Muscle of arm (tissue), 14 donors: Measurements from ENCODE around the gene NATD1. TPM values are rescaled to one million over a fixed set of nuclear protein-coding genes. Genes with fewer than 3 reads are reported as not detected.

ENCODE experiments used
- DNase-seq: peaks from one replicate; pipeline ENCODE4 v3.0.0-alpha.2; 2013
- long read RNA-seq, 11 donors: transcript quantifications; one replicate each; lab custom pipeline, GENCODE V29; 2026
- polyA plus RNA-seq, 12 donors: library from polyadenylated mRNA; unstranded; fragments of 120-200 nt; gene quantifications; one replicate each; pipeline ENCODE4 v1.2.1, GENCODE V29; 2013; ENCODE audit not compliant: insufficient read length in 12 of 12

Gene NATD1
- 10 to 100 TPM in 10 of 12 donors, 1 to 10 TPM in 1, not detected in 1; 9.9 to 26.2 (median 13.0) TPM for polyA plus RNA-seq
- long read RNA-seq, donor 1, full-length matches to known transcripts, result 2 of 2 reads
- long read RNA-seq, donor 1, partial matches to known transcripts, result 0 of 2 reads
- long read RNA-seq, donor 1, other reads (novel, unspliced or antisense), result 0 of 2 reads
- long read RNA-seq, donor 2, full-length matches to known transcripts, result 9 of 9 reads
- long read RNA-seq, donor 2, partial matches to known transcripts, result 0 of 9 reads
- long read RNA-seq, donor 2, other reads (novel, unspliced or antisense), result 0 of 9 reads
- long read RNA-seq, donor 3, full-length matches to known transcripts, result 2 of 2 reads
- long read RNA-seq, donor 3, partial matches to known transcripts, result 0 of 2 reads
- long read RNA-seq, donor 3, other reads (novel, unspliced or antisense), result 0 of 2 reads
- long read RNA-seq, donor 4, full-length matches to known transcripts, result 4 of 4 reads
- long read RNA-seq, donor 4, partial matches to known transcripts, result 0 of 4 reads
- long read RNA-seq, donor 4, other reads (novel, unspliced or antisense), result 0 of 4 reads
- long read RNA-seq, donor 5, full-length matches to known transcripts, result 9 of 9 reads
- long read RNA-seq, donor 5, partial matches to known transcripts, result 0 of 9 reads
- long read RNA-seq, donor 5, other reads (novel, unspliced or antisense), result 0 of 9 reads
- long read RNA-seq, donor 6, full-length matches to known transcripts, result 2 of 2 reads
- long read RNA-seq, donor 6, partial matches to known transcripts, result 0 of 2 reads
- long read RNA-seq, donor 6, other reads (novel, unspliced or antisense), result 0 of 2 reads
- long read RNA-seq, donor 7, full-length matches to known transcripts, result 3 of 3 reads
- long read RNA-seq, donor 7, partial matches to known transcripts, result 0 of 3 reads
- long read RNA-seq, donor 7, other reads (novel, unspliced or antisense), result 0 of 3 reads
- long read RNA-seq, donor 8, full-length matches to known transcripts, result 9 of 9 reads
- long read RNA-seq, donor 8, partial matches to known transcripts, result 0 of 9 reads
- long read RNA-seq, donor 8, other reads (novel, unspliced or antisense), result 0 of 9 reads
- long read RNA-seq, donor 9, full-length matches to known transcripts, result 4 of 4 reads
- long read RNA-seq, donor 9, partial matches to known transcripts, result 0 of 4 reads
- long read RNA-seq, donor 9, other reads (novel, unspliced or antisense), result 0 of 4 reads
- long read RNA-seq, donor 10, full-length matches to known transcripts, result 10 of 10 reads
- long read RNA-seq, donor 10, partial matches to known transcripts, result 0 of 10 reads
- long read RNA-seq, donor 10, other reads (novel, unspliced or antisense), result 0 of 10 reads
- long read RNA-seq, donor 11, full-length matches to known transcripts, result 6 of 6 reads
- long read RNA-seq, donor 11, partial matches to known transcripts, result 0 of 6 reads
- long read RNA-seq, donor 11, other reads (novel, unspliced or antisense), result 0 of 6 reads

DNA sequence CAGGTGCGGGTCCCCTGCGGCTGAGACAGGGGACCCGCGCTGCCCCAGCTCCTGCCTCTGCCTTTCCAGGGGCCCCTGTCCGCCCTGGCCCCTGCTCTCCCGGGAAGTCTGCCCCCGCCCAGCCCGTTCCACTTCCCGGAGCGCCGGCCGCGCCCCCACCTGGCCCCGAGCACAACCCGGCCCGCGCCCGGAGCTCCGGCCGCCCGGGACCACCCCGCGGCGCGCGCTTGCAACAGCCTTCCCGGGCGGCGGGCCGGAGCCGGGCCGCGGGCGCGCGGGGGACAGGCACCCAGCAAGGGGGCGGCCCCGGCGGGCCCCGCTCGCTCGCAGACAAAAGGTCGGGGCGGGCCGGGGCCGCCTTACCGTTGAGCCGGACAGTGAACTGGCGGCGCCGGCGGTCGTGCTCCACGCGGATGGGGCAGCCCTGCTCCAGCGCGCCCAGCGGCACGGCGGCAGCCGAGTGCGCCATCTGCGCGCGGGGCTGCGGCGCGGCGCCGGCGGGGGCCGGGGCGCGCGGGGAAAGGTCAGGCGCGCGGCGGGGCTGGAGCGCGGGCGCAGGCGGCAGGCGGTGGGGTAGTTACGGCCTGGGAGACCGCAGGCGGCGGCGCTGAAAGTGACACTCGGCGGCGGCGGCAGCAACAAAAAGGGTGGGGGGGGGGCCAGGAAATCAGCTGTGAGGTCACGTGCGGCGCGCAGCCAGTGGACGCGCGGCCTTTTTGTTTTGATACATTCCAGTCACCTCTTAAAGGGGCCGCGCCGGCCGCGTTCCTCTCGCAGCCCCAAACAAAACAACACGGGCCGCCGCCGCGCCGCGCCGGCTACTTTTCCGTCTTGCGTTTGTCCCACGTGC, at the start of gene NATD1:
TSS of gene NATD1 (minus strand) at position 615 of the 850 bp plus-strand sequence. CDS start at position 469, 146 bp downstream.
- DNase-seq, result peak; percentile 86

GRCh38 chr17:21301593-21302550, 48.7 kb upstream of the NATD1 start:
- no peak for DNase-seq

GRCh38 chr17:21300601-21301571, 47.7 kb upstream of the NATD1 start:
- no peak for DNase-seq

- no peak for DNase-seq
These were observed 46.9 kb upstream of the NATD1 start for GRCh38 chr17:21299981-21300600.

DNA sequence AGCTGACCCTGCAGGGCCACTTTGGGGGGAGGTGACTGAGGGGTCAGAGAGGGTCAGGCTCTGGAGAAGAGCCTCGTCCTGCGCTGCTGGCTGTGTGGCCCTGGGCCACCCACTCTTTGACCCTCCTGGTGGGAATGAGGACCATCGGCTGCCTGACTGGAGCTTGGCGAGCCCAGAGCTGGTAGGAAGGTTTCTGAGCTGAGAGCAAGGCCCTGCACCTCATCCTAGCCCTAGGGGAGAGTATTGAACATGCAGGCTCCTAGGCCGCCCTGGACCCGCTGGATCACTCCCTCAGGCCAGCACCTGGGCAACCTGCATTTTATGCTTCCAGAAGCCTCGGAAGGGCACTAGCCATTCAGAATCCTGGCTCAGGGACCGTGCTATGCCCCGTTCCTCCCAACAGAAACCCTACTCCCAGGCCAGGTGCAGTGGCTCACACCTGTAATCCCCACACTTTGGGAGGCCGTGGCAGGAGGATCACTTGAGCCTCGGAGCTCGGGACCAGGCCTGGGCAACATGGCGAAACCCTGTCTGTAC, 45.8 kb upstream of the NATD1 start:
- DNase-seq, result no peak

GRCh38 chr17:21298056-21298982, 45.1 kb upstream of the NATD1 start:
- DNase-seq, result no peak

GRCh38 chr17:21297597-21297996, 44.4 kb upstream of the NATD1 start:
- DNase-seq, result no peak

DNA sequence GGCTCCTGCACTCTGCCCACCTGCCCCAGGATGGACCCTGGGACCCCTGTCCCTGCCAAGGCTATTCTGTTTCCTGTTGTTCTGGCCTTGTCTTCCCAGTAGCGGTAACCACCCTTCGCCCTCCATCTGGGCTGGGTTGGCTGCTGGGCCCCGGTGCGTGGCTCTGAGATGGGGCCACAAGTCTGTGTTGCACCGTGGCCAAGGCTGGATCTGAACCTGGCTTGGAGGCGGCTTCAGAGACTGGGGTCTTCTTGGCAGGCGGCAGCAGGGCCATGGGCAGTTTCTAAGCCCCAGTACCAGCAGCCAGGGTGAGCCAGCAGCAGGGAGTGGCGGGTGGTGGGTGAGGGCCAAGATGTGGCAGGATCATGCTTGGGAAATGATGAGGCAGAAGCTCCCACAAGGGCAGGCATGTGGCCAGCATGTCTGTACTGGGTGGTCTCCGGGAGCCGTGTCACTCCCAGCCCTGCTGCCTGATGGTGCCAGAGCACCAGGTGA, 43.9 kb upstream of the NATD1 start:
- DNase-seq, result no peak

GRCh38 chr17:21296097-21297025, 43.2 kb upstream of the NATD1 start:
- DNase-seq, result no peak

- DNase-seq, result no peak
These were observed 42.1 kb upstream of the NATD1 start for GRCh38 chr17:21295036-21295952.

- DNase-seq, result no peak
These were observed 41.3 kb upstream of the NATD1 start for GRCh38 chr17:21294321-21295035.

DNA sequence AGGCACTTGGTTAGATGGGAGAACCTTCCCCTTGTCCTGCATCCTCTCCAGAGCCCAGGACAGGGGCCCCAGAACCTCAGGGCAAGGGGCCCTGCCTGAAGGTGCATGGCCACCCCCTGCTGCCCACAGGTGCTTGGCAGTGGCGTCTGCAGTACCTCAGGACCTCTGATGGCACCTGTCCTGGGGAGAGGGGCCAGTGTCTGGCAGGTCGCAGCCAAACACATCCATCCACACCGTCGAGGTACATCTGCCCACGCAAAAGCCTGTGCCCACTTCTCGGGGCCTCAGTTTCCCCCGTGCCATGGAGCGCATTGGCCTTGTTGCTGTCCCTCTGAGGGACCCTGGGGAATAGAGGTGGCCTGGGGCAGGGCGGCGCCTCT, 40.6 kb upstream of the NATD1 start:
- DNase-seq, result no peak
